RPMI7951 (cell line): ENCODE data around the gene PSTPIP1. TPM values are rescaled to one million over a fixed set of nuclear protein-coding genes. Genes with fewer than 3 reads are reported as not detected.

ENCODE experiments used
- DNase-seq: peaks from one replicate; pipeline ENCODE4 v3.0.0-alpha.2; 2012; ENCODE audit warnings: low read depth
- total RNA-seq: library from RNA; depleted of rRNA; stranded (reverse); fragments of >200 nt; shearing (Covaris generic); gene quantifications from 2 replicates; pipeline ENCODE4 v1.2.3, GENCODE V29; 2014

PSTPIP1 gene
- total RNA-seq, 1 experiment from 2014 or later = not detected

DNA sequence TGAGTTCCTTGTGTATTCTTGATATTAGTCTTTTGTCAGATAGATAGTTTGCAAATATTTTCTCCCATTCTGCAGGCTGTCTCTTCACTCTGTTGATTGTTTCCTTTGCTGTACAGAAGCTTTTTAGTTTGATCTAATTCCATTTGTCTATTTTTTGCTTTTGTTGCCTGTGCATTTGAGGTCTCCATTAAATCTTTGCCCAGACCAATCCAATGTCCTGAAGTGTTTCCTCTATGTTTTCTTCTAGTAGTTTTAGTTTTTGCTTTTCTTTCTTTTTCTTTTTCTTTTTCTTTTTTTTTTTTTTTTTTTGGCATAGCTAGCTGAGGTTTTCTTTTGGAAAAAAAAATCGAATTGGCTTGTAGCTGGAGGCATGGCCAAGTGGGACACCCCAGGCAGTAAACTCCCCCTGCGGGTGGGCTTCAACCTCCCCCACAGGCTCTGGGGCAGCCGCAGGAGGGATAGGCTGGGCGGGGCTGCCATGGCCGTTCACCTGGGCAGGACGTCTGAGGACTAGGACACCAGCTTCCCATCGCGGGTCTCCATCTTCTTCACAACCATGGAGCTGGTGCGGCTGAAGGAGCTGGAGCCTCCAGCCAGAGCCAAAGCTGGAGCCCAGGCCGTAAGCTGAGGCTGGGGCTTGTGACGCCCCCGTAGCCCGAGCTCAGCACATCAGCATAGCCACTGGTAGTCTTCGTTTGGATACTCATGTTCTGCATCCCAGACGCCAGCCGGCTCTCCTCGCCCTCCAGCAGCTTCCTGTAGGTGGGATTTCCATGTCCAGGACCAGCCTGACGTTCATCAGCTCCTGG is 16.2 kb upstream of the PSTPIP1 start:
- DNase-seq = no peak

GRCh38 chr15:76979331-76979925 is 15.5 kb upstream of the PSTPIP1 start:
- no peak for DNase-seq

DNA sequence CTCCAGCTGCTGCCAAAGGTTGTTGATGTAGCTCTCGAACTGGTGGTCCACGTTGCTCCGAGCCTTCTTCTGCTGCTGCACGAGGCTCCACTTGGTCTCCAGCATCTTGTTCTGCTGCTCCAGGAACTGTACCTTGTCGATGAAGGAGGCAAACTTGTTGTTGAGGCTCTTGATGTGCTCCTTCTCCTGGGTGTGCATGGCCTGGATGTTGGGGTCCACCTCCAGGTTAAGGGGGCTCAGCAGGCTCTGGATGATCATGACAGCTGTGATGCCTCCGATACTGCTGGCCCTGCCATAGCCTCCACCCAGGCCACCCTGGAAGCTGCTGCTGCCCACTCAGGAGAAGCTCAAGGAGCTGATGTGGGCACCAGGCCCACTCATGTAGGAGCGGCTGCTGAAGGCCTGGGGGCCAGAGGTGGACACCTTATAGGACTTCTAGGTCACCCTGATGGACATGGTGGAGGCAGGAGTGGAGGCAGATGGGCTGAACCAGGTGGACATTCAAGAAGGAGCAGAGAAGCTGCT is 14.9 kb upstream of the PSTPIP1 start:
- DNase-seq = no peak

DNA sequence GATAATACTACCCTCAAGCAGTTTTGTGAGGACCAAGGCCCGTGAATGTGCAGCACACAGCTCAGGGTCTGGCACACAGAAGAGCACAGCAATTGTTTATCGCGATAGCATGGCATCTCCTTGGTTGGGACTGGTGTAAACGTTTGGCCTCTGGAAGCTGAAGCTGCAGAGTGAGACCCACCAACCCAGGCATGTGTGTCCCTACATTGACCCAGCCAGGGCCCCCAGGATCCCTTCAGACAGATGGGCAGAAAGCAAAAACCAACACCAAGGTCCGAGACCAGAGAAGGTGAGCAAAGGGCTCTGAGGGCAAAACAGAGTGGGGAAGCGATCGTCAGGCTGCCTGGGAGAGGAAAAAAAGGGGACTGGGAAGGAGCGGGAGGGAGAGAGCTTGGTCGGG is 12.6 kb upstream of the PSTPIP1 start:
- no peak for DNase-seq

- no peak for DNase-seq
Measured at GRCh38 chr15:76982756-76983155, 12.2 kb upstream of the PSTPIP1 start.

DNA sequence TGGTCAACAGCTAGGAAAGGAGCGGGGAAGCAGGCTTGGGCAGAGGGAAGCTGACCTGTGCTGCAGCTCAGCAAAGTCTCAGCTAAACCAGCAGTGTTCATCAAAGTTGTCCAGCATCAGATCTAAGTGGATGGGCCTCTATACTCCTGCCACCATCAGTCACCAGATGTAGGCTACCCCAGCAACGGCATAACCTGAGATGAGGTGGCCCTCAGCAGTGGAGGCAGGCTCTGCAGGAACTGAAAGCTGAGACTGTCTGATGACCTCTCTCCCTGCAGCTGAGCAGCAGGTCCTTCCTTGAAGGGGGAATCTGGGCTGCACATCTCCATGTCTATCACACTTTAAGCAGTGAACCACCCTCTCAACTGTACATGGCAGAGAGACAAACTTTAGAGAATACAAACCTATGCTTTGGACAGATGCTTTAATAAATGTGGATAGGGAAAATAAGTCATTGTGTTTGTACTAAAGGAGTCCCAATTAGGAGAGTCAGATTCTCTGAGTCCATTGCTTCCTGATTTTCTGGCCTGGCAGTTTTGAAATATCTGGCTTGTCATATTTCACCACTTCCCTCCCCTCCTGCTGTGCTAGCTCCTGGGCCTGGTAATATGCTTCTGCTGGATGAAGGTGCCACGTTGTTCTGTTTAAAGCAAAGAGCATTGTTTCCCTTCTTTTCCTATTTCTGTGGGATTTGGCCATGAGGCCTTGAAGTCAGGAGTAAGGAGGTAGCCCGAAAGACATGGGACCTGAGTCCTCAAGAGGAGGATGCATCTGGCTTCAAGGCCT is 11.1 kb upstream of the PSTPIP1 start:
- DNase-seq = no peak

DNA sequence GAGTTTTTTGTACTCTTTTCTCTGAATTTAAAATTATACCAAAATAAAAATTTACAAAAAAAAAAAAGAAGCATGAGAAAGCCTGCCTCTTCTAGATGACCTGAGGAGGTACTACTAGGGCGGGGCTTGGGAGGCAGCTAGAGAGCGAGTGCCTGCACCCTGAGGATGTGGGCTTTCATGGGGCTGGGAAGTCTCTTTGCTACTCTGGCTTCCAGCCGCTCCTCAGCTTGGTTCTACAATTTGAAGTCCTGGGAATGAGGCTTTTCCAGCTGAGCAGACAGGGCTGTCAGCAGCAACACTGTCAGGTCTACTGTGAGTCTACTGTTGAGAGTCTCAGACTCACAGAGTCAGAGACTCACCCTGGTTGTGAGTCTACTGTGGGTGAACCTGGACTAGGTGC is 8.2 kb upstream of the PSTPIP1 start:
- DNase-seq = no peak

GRCh38 chr15:76987276-76987675 is 7.7 kb upstream of the PSTPIP1 start:
- no peak for DNase-seq

DNA sequence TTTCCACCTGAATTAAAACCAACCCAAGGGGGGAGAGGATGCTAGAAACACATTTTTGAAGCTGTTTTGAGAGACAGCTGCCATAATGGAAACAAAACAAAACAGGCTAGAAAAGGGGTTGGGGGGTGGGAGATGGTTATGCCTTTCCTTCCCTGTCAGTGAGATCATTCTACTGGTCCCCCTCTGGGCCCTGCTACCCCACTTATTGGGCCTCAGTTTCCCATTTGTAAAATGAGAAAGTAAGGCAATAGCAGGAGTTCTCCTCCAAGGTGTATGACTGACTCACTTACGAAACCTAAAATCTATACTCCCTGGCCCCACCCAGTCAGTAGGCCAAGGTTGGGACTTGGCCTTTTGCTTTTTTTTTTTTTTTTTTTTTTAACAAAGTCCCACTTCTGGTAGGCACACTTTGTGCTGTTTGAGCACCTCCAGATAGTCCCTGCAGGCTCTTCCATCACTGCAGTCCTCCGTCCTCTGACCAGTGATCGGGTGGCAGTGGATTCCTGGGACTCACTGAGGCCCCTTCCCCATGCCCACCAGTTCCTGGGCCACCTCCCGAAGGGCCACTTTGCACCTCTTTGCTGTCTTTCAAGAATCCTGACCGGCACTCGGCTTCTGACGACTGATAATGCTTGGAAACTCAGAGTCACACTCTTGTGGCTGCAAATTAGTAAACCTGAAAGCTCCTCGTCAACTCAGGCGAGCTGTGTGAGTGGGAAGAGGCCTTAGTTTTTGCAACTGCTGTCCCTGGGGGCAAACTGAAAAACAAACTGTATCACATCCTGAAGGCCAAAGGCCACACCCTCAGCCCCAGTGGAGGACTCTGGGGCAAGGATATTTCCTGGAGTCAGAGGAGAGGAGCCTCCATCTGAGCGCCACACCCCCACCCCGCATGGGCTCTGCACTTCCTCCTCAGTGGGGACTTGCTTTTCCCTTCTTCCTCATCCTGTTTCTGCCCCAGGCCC is 6.7 kb upstream of the PSTPIP1 start:
- DNase-seq = no peak

GRCh38 chr15:76988867-76989780 is 5.8 kb upstream of the PSTPIP1 start:
- DNase-seq = no peak

- DNase-seq = no peak
Measured at GRCh38 chr15:76991048-76991447, 3.9 kb upstream of the PSTPIP1 start.

DNA sequence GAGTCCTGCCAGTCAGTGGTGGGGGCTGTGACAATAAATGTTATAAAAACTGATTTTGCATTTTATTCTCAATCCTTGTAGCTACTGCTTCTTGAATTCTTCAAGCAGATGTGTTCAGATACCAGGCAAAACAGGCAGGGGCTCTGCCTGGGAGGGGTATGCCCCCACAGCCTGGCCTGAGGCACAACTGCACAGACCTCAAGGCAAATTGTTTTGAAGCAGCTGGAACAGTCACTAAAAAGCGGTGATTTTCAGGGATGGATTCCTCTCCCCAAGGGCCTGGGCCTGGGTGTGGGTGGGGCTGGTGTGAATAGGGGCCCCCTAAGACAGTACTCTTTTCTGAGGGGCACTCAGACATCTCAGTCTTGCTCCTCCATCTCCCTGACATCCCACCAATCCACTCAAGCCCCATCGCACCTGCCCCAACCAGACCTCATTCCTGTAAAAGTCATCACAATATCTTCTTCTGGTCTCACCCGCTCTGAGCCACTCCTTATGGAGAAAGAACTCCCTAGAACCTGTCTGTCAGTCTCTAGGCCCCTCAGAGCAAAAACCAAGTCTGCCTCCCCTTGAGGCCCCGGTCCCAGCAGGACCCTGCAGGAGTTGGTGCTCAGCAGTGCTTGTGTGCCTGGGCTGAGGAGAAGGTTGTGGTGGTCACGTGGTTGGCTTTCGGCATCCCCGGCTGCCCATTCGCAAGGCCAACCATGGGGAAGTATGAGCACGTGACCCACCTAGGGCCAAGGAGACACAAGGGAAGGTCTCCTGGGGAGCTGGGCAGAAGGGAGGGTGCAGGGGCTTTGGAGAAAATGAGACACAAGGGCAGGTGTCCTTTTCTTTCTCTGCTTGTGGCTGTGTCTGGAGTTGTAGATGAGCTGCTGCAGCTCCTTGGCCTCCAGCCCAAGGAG is 2.9 kb upstream of the PSTPIP1 start:
- no peak for DNase-seq

GRCh38 chr15:76993114-76993725 is 1.7 kb upstream of the PSTPIP1 start:
- no peak for DNase-seq

DNA sequence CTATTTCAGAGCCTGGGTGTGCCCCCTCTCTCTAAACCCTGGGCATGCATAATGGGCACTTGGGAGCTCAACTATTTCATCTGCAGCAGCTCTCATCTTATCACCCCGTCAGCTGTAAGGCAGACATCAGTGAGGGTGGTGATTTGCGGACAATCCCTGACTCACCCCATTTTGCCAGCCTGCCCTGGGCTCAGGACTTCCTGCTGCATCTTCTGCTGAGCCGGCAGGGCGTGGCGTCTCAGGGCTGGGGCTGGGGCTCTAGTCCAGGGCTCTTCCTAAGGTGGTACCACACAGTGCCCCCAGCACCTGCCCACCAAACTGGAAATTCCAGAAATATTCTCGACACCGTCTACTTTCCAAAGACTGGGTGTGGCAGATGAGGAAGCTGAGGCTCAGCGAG is 925 bp upstream of the PSTPIP1 start:
- DNase-seq = peak; percentile 12

DNA sequence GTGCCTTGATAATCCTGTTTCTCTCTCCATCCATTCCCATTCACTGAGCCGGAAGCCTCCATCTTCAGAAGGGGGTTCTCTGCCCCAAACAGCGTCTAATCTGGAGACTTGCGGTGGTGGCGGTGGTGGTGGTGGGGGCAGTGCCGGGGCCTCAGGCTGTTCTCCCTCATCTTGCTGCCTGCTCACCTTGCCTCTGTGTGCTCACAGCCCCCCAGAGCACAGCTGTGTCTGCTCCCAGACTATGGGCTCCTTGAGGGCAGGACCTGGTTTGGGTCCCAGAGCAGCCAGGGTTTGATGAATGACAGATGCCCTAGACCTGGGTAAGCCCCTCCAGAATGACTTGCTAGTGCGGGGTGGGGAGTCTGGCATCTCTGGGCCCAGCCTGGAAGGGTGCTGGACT is 430 bp upstream of the PSTPIP1 start:
- DNase-seq = no peak

DNA sequence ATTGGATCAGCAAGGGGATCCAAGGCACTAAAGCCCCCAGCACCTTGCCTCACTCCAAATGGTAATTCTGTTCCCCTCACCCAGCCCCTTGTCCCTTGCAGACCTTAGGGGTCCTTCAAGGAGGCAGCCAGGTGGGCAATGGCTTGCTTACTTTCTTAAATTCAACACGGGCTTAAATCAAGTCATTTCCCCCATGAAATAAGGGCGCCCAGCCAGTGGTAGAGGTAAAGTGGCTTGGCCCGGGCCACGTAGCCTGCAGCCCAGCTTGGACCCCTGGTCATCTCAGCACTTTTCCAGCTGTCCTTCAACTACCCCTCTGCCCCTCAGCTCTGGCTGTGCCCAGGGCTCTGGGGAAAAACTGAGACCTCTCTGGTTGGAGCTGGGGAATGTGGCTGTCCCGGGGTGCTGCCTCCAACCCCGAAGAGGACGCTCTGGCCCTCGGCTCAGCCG is 1.2 kb downstream of the PSTPIP1 start:
- DNase-seq = no peak

DNA sequence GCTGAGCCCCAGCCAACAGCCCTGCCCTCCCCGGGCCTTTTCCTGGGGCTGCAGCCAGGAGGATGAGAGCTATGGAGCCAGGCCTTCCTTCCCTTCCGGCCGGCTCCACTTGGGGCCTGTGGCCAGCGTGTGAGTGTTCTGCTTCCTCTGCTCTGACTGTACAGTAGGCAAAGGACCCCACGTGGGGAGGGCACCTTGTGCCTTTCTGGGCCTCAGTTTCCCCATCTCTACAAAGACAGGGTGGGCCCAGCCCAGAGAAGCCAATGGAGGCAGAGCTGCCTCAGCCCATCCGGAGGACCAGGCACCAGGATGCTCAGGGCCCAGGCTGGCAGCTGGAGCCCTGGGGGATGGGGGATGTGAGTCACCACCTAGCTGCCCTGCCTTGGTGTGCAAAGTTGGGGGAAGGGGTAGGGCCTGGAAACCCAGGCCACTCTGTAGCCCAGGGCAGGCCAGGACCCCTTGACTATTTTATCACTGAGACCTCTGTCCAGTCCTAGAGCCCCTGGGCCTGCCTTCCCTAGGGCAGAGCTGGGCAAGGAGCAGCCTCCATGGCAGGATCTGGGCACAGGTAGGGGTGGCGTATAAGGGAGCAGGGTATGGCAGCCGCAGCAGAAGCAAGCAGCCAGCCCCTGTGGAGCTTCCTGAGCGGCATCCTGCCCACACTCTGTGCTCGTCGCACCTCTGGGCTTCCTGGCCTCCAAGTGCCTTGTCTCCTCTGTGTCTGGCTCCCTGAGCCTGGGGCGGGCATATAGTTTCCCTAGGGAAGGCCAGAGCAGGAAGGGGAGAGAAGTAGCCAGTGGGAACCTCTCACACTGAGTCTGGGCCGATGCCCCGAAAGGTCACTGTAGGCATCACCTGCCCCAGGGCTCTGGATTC is 1.8 kb downstream of the PSTPIP1 start:
- no peak for DNase-seq
